Ascending aorta (tissue), 2 donors: ENCODE data around the gene HOTAIR. TPM values are rescaled to one million over a fixed set of nuclear protein-coding genes. Genes with fewer than 3 reads are reported as not detected.

Experiments used
- DNase-seq, 2 donors: peaks; one replicate each; pipeline ENCODE4 v3.0.0-alpha.2; 2019; ENCODE audit warnings: low spot score in 2 of 2
- H3K27ac ChIP-seq, 2 donors: fragments of 200-600 bp; sonication (generic); one replicate each; pipeline ENCODE4 v1.5.1; 2016 to 2017; ENCODE audit warnings: mild to moderate bottlenecking in 1 of 2
- H3K27me3 ChIP-seq: fragments of 200-600 bp; sonication (generic); one replicate; pipeline ENCODE4 v1.5.1; 2017
- H3K36me3 ChIP-seq, 2 donors: fragments of 200-600 bp; sonication (generic); one replicate each; pipeline ENCODE4 v1.5.1; 2016
- H3K4me1 ChIP-seq, 2 donors: fragments of 200-600 bp; sonication (generic); one replicate each; pipeline ENCODE4 v1.5.1; 2016 to 2017; ENCODE audit warnings: mild to moderate bottlenecking in 1 of 2
- H3K4me3 ChIP-seq, 2 donors: fragments of 200-600 bp; sonication (generic); one replicate each; pipeline ENCODE4 v1.5.1; 2016 to 2017; ENCODE audit warnings: mild to moderate bottlenecking in 1 of 2
- H3K9me3 ChIP-seq, 2 donors: fragments of 200-600 bp; sonication (generic); one replicate each; pipeline ENCODE4 v1.5.1; 2016
- intact Hi-C: fragments of 100-400 bp; cut with DNase I; formaldehyde crosslinking; loops from one replicate; pipeline ENCODE4 v1.15.1; 2023
- total RNA-seq: library from RNA; depleted of rRNA; stranded (reverse); fragments of >200 nt; gene quantifications from one replicate; pipeline ENCODE4 v1.1.0, GENCODE V29; 2016
- TF ChIP-seq, protein P1 (sequence below), 3 experiments: fragments of 200-600 bp in 2 of 3; fragments of 450-650 bp in 1 of 3; sonication (generic) in 2 of 3; IDR thresholded peaks; one replicate each; pipeline ENCODE4 v1.5.1; 2016 to 2019; ENCODE audit warnings: antibody characterized with exemption in 3 of 3, mild to moderate bottlenecking in 1 of 3, moderate library complexity in 1 of 3

The HOTAIR gene
- total RNA-seq, 1 donor from 2014 or later = not detected

DNA sequence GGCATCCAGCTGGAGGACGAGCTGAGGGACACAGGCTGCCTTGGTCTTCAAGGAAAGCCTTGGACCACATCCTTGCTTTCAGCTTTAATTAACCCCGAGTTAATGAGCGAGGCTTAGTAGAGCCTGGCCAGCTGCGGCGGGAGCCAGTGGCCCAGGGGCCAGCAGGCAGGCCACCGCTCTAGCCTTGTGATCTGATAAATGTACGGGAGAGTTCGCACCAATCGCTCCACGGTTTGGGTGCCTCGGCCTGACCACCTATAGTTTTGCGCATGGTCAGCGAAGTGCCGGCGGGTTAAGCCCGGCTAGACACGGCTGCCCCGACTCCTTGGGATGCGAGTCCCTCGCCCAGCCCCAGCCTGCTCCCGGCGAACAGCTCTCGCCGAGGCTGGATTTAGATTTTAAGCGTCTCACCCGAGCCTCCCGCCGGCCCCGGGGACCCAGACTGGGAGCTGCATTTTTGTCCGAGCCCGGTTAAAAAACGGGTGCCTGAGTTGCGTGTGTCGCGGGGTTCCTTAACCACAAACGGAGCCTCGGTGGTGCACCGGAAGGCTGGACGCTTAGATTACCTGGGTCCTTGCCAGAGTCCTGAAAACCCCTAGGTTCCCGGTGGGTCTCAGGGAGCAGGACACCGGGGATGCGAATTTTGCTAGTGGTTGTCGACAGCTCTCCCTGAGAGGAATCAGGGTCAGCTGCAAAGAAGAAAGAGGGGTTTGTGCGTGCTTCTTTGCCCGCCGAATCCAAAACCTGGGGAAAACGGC lies 23.0 kb downstream of the HOTAIR start:
- Histone ChIP-seq H3K27ac (no peak overlapping the region), H3K9me3 (no peaks in the 10 kb centered on the region), H3K27me3 (peaks cover 65% of the 10 kb centered on the region), H3K4me3 (no peak overlapping the region), H3K4me1 (peaks cover 3 to 5% of the 10 kb centered on the region in 2 donors), H3K36me3 (no peaks in the 10 kb centered on the region)
- TF ChIP-seq, protein P1, sequence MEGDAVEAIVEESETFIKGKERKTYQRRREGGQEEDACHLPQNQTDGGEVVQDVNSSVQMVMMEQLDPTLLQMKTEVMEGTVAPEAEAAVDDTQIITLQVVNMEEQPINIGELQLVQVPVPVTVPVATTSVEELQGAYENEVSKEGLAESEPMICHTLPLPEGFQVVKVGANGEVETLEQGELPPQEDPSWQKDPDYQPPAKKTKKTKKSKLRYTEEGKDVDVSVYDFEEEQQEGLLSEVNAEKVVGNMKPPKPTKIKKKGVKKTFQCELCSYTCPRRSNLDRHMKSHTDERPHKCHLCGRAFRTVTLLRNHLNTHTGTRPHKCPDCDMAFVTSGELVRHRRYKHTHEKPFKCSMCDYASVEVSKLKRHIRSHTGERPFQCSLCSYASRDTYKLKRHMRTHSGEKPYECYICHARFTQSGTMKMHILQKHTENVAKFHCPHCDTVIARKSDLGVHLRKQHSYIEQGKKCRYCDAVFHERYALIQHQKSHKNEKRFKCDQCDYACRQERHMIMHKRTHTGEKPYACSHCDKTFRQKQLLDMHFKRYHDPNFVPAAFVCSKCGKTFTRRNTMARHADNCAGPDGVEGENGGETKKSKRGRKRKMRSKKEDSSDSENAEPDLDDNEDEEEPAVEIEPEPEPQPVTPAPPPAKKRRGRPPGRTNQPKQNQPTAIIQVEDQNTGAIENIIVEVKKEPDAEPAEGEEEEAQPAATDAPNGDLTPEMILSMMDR (IDR thresholded peaks at IDR 0.05) = no peak
- intact Hi-C loops = no loop called here
- no peak for DNase-seq

DNA sequence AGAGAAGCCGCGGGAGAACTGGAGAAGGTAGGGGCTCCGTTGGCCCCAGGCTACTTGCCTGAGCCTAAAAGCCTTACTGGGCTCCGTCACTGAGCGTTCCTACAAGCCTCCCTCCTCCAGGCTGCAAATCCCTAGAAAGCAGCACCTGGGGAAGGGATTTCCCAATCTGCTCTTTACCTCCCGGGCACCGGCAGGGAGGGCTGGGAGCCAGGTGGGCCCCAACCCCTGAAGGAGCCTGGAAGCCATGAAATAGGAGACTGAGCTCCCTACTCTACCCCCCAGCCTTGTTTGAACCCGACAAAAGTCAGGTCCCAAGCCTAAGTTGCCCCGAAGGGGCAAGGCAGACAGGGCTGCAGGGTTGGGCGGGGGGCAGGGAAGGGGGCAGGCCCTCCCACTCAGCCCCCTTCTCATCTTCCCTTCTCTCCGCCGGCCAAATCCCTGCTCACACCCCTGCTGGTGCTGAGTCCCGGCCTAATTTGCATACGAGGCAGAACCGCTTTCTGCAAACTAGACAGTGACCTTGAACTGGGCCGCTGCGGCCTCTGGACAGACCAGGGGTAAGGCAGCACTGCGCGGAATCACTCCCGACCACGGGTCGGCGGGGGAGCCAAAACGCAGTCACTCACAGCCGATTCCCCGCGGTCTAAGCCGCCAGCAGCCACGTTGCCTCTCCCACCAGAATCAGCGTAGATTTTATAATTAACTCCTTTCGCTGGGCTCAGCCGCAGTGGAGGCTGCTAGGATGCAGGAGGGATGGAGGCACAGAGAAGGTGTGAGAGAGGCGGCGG lies 23.8 kb downstream of the HOTAIR start:
- H3K27me3 ChIP-seq = peaks cover 57% of the 10 kb centered on the region
- no peak overlapping the region for H3K27ac ChIP-seq
- H3K4me3 ChIP-seq = no peak overlapping the region
- H3K9me3 ChIP-seq = no peaks in the 10 kb centered on the region
- H3K4me1 ChIP-seq = peaks cover 3 to 5% of the 10 kb centered on the region in 2 donors
- intact Hi-C loops = no loop called here
- H3K36me3 ChIP-seq = no peaks in the 10 kb centered on the region
- DNase-seq = no peak
- TF ChIP-seq, protein P1 (IDR thresholded peaks at IDR 0.05) = no peak

DNA sequence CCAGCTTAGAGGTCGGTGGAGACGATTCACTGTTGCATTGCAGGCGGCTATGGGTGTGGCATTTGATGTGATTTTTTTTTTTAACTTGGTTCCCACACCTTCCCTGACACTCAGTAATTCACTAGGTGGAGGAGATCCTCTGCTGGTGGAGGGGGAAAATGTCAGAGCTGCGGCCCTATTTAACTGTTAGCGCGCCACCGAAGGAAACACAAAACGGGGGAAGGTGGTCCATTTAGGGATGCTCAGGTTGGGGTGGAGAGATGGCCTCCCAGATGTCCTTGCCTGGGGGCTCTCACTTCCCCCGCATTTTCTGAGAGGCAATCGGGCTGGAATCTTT lies 24.3 kb downstream of the HOTAIR start:
- H3K27ac ChIP-seq = no peak overlapping the region
- H3K9me3 ChIP-seq = no peaks in the 10 kb centered on the region
- H3K36me3 ChIP-seq = no peaks in the 10 kb centered on the region
- H3K27me3 ChIP-seq = peaks cover 52% of the 10 kb centered on the region
- TF ChIP-seq, protein P1 (IDR thresholded peaks at IDR 0.05) = no peak
- H3K4me3 ChIP-seq = no peak overlapping the region
- intact Hi-C loops = no loop called here
- no peak for DNase-seq
- H3K4me1 ChIP-seq = peaks cover 3 to 5% of the 10 kb centered on the region in 2 donors

DNA sequence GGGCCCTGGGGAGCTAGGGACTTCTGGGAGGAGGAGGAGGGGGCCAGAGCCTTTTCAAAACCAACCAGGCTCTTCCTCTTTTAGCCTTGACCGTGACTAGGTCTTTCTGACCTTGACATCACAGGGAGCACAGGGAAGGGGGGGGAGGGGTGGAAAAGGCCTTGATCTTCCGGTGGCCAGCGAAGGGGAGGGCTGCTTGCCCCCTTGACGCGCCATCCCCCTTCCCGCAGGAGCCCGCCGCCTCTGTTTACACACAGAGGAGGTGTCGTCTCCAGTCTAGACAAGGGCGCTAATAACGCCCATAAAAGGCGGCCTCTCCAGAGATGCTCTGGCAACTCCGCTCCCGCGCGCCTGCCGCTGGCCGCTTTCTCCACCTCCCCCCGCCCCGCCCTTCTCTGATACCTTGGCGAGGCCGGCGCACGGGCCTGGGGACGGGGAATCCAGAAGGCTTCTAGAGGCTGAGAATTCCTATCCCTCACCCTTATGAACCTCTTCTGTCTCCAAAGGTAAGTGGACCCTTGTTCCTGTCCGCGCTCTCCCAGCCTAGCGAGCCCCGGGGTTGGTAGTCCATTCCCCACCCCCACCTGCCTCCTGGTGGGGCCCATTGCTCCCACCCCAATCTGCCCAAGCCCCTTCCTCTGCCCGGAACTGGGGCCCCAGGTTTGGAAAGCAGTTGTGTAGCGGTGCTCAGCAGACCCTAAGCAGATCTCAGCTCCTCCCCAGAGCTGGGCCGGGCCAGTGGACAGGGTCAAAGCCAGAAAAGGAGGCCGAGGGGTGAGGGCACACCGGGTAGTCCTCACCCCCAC lies 24.9 kb downstream of the HOTAIR start:
- DNase-seq = no peak
- Histone ChIP-seq H3K9me3 (no peaks in the 10 kb centered on the region), H3K27me3 (peaks cover 50% of the 10 kb centered on the region), H3K4me1 (peaks cover 3 to 5% of the 10 kb centered on the region in 2 donors), H3K27ac (no peak overlapping the region), H3K36me3 (no peaks in the 10 kb centered on the region), H3K4me3 (no peak overlapping the region)
- TF ChIP-seq, protein P1 (IDR thresholded peaks at IDR 0.05) = no peak
- intact Hi-C loops = no loop called here

DNA sequence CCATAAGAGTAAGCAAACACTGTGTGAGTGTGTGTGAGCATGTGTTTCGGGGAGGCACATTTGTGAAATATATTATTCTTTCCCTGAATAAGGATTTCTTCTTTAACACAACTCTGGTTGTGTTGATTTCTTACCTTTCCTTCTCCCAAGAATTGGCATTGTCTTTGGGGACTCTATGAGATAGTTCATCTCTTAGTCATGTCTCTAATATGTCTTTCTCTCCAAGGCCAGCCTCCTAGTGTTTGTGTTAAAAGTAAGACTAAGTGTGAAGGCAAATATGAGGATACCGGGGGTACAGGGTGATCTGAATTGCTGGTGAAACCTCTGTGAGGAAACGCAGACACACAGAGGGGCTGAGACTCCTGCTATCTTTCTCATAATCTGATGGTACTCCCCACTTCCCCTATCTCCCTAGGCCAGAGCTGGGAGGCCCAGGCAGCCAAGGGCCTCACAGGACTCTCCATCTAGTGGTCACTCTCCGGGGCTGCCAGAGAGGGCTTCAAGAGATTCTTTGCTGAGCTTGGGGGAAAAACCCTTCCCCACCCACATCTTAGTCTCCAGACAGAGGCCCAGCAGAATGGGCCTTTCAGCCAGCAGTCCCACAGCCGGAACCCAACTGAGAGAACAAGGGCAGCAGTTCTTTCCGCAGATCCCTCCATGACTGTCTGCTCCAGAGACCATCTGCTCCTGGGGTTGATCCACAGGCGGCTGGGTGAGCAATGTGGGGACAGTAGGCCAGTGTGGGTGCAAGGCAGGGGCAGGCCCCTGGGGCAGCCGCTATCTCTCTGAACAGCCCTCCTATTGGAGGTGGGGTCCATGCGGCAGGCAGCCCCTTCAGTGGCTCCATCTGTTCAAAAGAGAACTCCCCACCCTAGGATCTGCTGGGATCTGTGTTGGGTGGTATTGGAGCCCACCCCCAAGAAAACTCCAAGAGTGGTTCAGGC lies 25.8 kb downstream of the HOTAIR start:
- Histone ChIP-seq H3K9me3 (no peaks in the 10 kb centered on the region), H3K4me3 (no peak overlapping the region), H3K27me3 (peaks cover 50% of the 10 kb centered on the region), H3K4me1 (peaks cover 3 to 5% of the 10 kb centered on the region in 2 donors), H3K27ac (no peak overlapping the region), H3K36me3 (no peaks in the 10 kb centered on the region)
- DNase-seq = no peak
- TF ChIP-seq, protein P1 (IDR thresholded peaks at IDR 0.05) = no peak
- intact Hi-C loops = no loop called here
